ENCODE results near the gene TIMM17B.

Gene TIMM17B

DNA sequence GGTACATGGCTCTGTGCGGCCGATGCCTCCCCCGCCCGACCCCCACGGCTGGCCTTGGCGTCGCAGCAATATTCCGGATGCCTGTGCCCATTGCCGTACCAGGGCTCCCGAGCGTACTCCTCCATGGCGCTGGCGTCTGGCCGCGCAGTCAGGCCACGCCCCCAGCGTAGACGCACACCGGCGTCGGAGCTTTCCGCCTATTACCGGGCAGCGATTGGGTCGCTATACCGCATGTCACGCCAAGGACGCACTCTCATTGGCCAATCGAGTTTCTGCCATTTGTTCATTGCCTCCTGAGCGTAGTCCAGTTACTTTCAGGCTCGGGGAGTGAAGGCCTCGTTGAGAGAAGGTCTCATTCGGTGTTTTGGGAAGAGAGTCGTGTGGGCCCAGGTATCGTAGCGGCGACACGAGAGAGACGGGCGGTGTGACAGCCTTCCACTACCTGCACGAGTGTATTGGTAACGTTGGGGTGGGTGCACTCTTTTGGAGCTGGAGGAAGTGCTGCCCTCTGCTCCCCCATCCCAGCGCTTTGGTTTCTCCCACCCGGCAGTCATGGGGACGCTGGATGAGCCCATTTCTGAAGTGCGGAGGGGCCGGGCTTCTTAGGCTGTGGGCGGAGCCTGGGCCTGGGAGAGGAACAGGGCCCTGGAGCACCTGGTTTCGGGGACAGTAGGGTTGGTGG is at the start of gene TIMM17B, which contains the start of gene PQBP1:
TIMM17B (minus strand) TSS at position 144 of the 682 bp plus-strand sequence; CDS start at position 125, 19 bp downstream.
PQBP1 (plus strand) TSS at position 306 of the 682 bp plus-strand sequence. CDS start 580 bp downstream, outside the sequence.
- H3K9me3 ChIP-seq (ENCODE audit: insufficient read depth, low read depth, low read length), result no peaks in the 10 kb centered on the region
- peak within 1 kb of the TSS; percentile 91 for H3K4me3 ChIP-seq (ENCODE audit: low read length)
- H3K4me1 ChIP-seq (ENCODE audit: insufficient read depth, low read length), result peaks cover 3% of the 10 kb centered on the region; the same call in 1 of the 2 replicates
- peak within 1 kb of the TSS; percentile 92 for H3K9ac ChIP-seq (ENCODE audit: low read depth, low read length)
- H3K27ac ChIP-seq (ENCODE audit: low read length), result peak within 1 kb of the TSS; percentile 27
- peaks cover 53% of the 10 kb centered on the region for H3K36me3 ChIP-seq (ENCODE audit: insufficient read depth, low read depth, low read length)
- no peaks in the 10 kb centered on the region for H3K27me3 ChIP-seq (ENCODE audit: insufficient read depth, low read length)

DNA sequence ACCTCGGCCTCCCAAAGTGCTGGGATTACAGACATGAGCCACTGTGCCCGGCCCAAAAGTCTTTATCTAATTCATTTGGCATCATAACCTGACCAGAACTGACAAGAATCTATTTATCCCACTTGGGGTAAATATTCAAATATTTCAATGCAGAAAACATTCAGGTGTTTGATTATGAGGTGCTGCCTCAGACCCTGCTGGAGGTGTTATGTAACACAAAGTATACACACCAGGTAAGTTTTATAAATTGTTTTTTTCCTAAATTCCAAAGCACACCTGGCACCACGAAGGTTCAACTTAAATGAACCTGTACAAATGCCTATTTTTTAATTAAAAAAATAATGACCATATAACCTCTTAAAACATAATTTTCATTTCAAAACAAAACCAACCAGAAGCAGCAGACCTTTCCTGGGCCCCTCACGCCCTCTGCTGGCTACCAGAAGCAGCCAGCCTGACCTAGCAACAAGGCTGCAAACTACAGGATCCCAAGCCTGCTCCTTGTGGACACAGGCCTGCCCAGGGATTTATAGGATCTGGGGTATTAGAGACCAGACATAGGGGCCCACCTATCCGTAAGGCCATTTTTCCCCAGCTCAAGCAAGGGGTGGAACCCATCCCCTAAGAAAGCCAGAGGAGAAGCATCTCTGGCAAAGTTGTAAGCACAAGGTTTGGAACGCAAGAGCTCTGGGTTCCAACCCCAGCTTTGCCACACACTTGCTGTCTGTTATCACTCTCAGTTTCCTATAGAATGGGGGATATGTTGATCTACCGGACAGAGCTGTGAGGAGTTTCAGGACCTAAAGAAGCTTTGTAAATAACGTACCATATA is 48.2 kb upstream of the TIMM17B start:
- Histone ChIP-seq H3K36me3 (ENCODE audit: insufficient read depth, low read depth, low read length) (peaks cover 14% of the 10 kb centered on the region; the same call in 1 of the 2 replicates), H3K9me3 (ENCODE audit: insufficient read depth, low read depth, low read length) (no peaks in the 10 kb centered on the region), H3K4me3 (ENCODE audit: low read length) (no peak overlapping the region), H3K4me1 (ENCODE audit: insufficient read depth, low read length) (no peaks in the 10 kb centered on the region), H3K27ac (ENCODE audit: low read length) (no peak overlapping the region), H3K27me3 (ENCODE audit: insufficient read depth, low read length) (no peaks in the 10 kb centered on the region), H3K9ac (ENCODE audit: low read depth, low read length) (no peak overlapping the region)

DNA sequence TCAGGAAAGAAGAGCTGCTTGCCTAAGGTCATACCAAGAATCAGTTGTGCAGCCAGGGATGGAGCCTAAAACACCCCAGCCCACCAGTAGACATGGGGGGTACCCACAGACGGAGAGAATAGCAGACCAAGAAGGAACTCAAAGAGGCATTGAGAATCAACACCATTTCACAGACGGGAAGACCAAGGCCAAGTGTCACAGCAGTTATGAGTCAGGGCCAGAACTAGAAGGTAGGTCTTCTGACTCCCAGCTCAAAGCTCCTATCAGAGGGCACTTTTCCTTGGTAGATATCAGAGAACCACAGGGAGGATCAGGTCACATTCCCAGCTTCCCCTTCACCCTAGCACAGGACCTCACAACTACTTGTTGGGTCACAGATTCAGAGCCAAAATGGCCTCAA is 45.3 kb upstream of the TIMM17B start:
- Histone ChIP-seq H3K27me3 (ENCODE audit: insufficient read depth, low read length) (no peaks in the 10 kb centered on the region), H3K27ac (ENCODE audit: low read length) (no peak overlapping the region), H3K9me3 (ENCODE audit: insufficient read depth, low read depth, low read length) (no peaks in the 10 kb centered on the region), H3K9ac (ENCODE audit: low read depth, low read length) (no peak overlapping the region), H3K36me3 (ENCODE audit: insufficient read depth, low read depth, low read length) (peaks cover 27% of the 10 kb centered on the region; the same call in 1 of the 2 replicates), H3K4me1 (ENCODE audit: insufficient read depth, low read length) (peaks cover 2% of the 10 kb centered on the region; the same call in 1 of the 2 replicates), H3K4me3 (ENCODE audit: low read length) (no peak overlapping the region)

- Histone ChIP-seq H3K36me3 (ENCODE audit: insufficient read depth, low read depth, low read length) (peaks cover 31% of the 10 kb centered on the region; the same call in 1 of the 2 replicates), H3K27ac (ENCODE audit: low read length) (no peak overlapping the region), H3K4me3 (ENCODE audit: low read length) (no peak overlapping the region), H3K27me3 (ENCODE audit: insufficient read depth, low read length) (no peaks in the 10 kb centered on the region), H3K9ac (ENCODE audit: low read depth, low read length) (no peak overlapping the region), H3K4me1 (ENCODE audit: insufficient read depth, low read length) (peaks cover 11% of the 10 kb centered on the region), H3K9me3 (ENCODE audit: insufficient read depth, low read depth, low read length) (no peaks in the 10 kb centered on the region)
Measured at GRCh38 chrX:48940404-48940955, 42.9 kb upstream of the TIMM17B start.

- Histone ChIP-seq H3K4me3 (ENCODE audit: low read length) (no peak overlapping the region), H3K4me1 (ENCODE audit: insufficient read depth, low read length) (peaks cover 11% of the 10 kb centered on the region), H3K27ac (ENCODE audit: low read length) (no peak overlapping the region), H3K36me3 (ENCODE audit: insufficient read depth, low read depth, low read length) (peaks cover 38% of the 10 kb centered on the region), H3K27me3 (ENCODE audit: insufficient read depth, low read length) (no peaks in the 10 kb centered on the region), H3K9ac (ENCODE audit: low read depth, low read length) (no peak overlapping the region), H3K9me3 (ENCODE audit: insufficient read depth, low read depth, low read length) (no peaks in the 10 kb centered on the region)
Measured at GRCh38 chrX:48939524-48940228, 42.1 kb upstream of the TIMM17B start.

DNA sequence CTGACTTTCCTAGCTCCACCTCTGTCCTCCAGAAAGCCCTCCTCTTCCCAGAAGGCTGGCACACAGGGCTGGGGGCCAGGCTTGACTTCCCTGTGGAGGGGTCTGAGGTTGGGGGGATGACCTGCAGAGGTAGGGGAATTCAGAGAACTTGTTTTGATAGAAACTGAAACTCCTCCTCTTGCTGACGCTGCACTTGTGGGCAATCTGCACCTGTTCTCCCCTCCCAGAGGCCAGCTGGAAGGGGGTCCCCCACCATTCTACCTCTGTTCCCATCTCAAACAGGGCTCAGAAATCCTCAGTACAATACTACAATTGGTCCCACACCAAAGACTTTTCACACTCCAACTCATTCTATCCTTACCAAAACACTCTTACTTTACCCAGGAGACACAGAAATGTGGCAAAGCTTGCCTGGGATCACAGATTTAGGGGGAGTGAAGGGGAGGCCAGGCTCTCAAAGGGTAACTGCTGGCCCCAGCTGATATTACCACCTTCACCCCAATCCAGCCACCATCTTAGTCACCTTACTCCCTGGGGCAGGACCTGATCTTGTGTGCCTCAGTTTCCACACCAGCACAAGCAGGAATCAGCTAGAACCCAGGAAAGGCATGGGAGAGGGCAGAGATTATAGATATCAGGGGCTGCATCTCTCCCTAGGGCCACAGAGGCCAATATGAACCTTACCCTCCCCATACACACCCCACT is 41.3 kb upstream of the TIMM17B start:
- Histone ChIP-seq H3K27ac (ENCODE audit: low read length) (no peak overlapping the region), H3K4me3 (ENCODE audit: low read length) (no peak overlapping the region), H3K36me3 (ENCODE audit: insufficient read depth, low read depth, low read length) (peaks cover 44% of the 10 kb centered on the region), H3K4me1 (ENCODE audit: insufficient read depth, low read length) (peaks cover 11% of the 10 kb centered on the region), H3K9ac (ENCODE audit: low read depth, low read length) (no peak overlapping the region), H3K9me3 (ENCODE audit: insufficient read depth, low read depth, low read length) (no peaks in the 10 kb centered on the region), H3K27me3 (ENCODE audit: insufficient read depth, low read length) (no peaks in the 10 kb centered on the region)

GRCh38 chrX:48937054-48937907 is 39.7 kb upstream of the TIMM17B start:
- no peaks in the 10 kb centered on the region for H3K9me3 ChIP-seq (ENCODE audit: insufficient read depth, low read depth, low read length)
- peak overlapping the region; percentile 81 for H3K27ac ChIP-seq (ENCODE audit: low read length)
- peaks cover 43% of the 10 kb centered on the region for H3K36me3 ChIP-seq (ENCODE audit: insufficient read depth, low read depth, low read length)
- H3K27me3 ChIP-seq (ENCODE audit: insufficient read depth, low read length), result no peaks in the 10 kb centered on the region
- H3K4me1 ChIP-seq (ENCODE audit: insufficient read depth, low read length), result peaks cover 11% of the 10 kb centered on the region
- peak overlapping the region; percentile 64; the same call in 1 of the 2 replicates for H3K9ac ChIP-seq (ENCODE audit: low read depth, low read length)
- peak overlapping the region; percentile 15; the same call in 1 of the 2 replicates for H3K4me3 ChIP-seq (ENCODE audit: low read length)

- no peak overlapping the region for H3K4me3 ChIP-seq (ENCODE audit: low read length)
- H3K27ac ChIP-seq (ENCODE audit: low read length), result peak overlapping the region; percentile 81
- peak overlapping the region; percentile 53; the same call in 1 of the 2 replicates for H3K9ac ChIP-seq (ENCODE audit: low read depth, low read length)
- peaks cover 11% of the 10 kb centered on the region for H3K4me1 ChIP-seq (ENCODE audit: insufficient read depth, low read length)
- H3K36me3 ChIP-seq (ENCODE audit: insufficient read depth, low read depth, low read length), result peaks cover 43% of the 10 kb centered on the region
- no peaks in the 10 kb centered on the region for H3K9me3 ChIP-seq (ENCODE audit: insufficient read depth, low read depth, low read length)
- H3K27me3 ChIP-seq (ENCODE audit: insufficient read depth, low read length), result no peaks in the 10 kb centered on the region
Measured at GRCh38 chrX:48936429-48937053, 39.0 kb upstream of the TIMM17B start.

DNA sequence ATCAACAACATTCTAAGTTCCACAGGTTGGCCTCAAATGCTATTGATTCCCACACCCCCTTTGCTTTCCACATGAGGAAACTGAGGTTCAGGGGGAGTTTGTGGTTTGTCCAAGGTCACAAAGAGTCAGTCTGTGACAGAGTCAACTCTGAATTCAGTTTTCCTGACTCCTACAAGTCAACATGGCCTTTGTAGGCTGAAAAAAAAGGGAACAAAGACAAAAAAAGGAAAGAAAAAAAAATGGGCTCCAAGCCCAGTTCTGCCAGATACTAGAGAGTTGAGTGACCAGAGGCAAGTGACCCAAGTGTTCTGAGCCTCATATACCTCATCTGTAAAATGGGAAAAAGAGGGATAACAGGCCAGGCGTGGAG is 37.7 kb upstream of the TIMM17B start:
- no peaks in the 10 kb centered on the region for H3K27me3 ChIP-seq (ENCODE audit: insufficient read depth, low read length)
- H3K4me3 ChIP-seq (ENCODE audit: low read length), result no peak overlapping the region
- H3K36me3 ChIP-seq (ENCODE audit: insufficient read depth, low read depth, low read length), result peaks cover 49% of the 10 kb centered on the region
- no peaks in the 10 kb centered on the region for H3K9me3 ChIP-seq (ENCODE audit: insufficient read depth, low read depth, low read length)
- H3K27ac ChIP-seq (ENCODE audit: low read length), result no peak overlapping the region
- H3K9ac ChIP-seq (ENCODE audit: low read depth, low read length), result no peak overlapping the region
- H3K4me1 ChIP-seq (ENCODE audit: insufficient read depth, low read length), result peaks cover 11% of the 10 kb centered on the region

Data from iPS-20b (cell line).